NCI-H2227 (cell line): ENCODE results near the gene UNC79.
A peak's percentile ranks its signal among the peaks of the same experiment; 100 is the strongest.

Experiments
- DNase-seq: peaks from one replicate; lab custom pipeline; 2025; ENCODE audit not compliant: unreplicated experiment; lab: John Stamatoyannopoulos, UW

The UNC79 gene

DNA sequence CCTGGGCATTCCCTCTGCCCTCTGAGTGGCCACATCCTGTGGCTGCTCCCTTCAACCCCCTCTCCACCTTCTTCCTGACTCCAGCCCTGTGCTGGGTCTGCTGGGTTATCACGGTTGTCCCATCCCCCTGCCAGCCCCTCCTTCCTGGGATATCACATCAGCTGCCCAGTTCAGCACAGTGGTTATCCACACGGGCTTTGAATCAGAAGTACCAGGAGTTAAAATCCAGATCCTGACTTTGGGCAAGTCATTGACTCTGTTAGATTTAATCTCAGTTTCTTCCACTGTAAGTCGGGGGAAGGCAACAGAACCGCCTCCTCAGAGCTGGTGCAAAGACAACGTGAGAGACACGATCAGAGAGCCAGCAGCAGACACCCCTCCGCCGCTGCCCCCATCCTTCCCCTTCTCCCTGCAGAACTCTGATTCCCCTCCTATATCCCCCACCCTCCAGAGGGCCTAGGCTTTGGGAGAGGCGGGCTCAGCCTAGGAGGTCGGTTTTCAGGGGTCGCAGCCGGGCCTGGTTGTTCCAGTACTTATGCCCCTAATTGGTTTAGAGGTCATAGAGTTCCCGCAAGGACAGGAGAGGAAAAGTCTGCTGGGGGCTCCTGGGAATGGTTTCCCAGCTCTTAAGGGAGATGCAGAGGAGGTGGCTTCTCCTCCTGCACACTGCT, 315.0 kb downstream of the UNC79 start:
- DNase-seq, result no peak

DNA sequence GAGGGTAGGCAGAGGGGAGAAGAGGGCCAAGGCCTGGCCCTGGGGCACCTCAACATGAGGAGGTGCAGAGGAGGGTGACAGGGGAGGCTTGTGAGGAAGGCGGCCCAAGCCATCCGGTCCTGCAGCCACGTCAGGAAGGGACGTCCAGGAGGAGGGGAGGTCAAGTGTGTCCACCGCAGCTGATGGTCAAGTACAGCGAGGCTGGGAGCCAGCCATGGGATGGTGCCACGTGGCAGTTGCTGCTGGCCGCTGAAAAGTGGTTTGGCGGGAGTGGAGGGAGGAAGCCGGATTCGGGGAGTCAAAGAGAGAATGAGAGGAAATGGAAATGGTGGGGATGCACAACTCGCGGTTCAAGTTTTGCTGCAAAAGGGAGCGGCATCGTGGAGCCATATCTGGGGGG, 316.4 kb downstream of the UNC79 start:
- DNase-seq, result no peak

DNA sequence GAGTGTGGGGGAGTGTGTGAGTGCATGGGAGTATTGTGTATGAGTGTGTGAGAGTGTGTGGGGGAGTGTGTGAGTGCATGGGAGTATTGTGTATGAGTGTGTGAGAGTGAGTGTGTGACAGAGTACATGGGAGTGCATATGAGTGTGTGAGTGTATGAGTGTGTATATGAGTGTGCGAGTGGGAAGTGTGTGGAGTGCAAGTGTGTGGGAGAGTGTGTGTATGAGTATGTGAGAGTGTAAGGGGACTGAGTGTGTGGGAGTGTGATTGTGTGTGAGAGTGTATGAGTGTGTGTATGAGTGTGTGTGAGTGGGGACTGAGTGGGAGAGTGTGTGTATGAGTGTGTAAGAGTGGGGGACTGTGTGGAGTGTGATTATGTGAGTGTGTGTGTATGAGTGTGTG, 316.8 kb downstream of the UNC79 start:
- DNase-seq, result no peak

DNA sequence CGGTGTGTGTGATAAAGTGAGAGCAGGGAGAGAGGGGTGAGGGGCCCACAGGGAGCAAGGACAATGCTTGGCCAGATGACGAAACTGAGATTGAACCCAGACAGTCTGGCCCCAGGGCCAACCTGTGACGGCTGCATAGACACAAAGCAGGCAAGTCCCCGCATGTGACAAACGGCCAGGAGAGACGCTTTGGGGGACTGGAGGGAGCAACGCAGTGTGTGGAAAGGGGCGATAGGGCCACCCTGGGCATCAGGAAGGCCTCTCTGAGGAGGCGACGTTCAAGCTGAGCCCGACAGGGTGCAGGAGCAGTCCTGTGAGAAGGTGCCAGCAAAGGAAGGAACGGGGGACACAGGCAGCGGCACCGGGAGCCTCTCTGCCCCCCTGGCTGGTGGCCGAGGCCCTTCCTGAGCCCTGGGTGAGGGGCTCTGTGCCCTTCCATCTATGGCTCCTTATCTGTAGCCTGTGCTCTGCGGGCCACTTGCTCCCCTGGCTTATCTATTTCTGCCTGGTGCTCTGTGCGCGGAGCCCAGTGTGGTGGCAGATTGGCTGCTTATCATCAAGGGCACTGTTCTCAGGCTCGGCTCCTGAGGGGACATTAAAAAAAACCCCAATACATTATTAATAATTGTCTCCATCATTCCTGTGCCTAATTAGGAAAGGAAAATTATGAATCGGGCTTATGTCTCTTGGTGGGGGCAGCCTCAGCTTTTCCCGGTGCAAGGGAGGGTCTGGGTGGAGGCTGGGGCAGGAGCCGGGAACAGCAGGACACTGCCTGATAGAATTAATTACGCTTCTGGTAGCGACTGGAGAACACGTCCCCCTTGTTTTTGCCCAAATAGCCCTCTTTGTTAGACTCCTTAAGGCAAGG, 317.7 kb downstream of the UNC79 start:
- no peak for DNase-seq

DNA sequence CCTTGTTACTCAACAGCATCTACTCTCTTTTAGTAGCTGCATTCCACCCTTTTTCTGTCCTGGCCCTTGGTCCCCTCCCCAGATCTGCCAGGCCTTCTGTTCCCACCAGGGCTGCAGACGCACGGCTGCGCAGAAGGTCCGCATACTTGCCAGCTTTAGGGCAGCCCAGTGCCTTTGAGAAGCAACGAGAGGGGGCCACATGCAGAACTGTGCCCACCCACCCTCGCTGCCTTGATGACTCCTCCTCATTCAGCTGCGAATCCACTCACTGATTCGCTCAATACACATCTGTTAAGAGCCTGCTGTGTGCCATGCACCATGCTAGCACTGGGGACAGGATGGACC, 318.3 kb downstream of the UNC79 start:
- no peak for DNase-seq

DNA sequence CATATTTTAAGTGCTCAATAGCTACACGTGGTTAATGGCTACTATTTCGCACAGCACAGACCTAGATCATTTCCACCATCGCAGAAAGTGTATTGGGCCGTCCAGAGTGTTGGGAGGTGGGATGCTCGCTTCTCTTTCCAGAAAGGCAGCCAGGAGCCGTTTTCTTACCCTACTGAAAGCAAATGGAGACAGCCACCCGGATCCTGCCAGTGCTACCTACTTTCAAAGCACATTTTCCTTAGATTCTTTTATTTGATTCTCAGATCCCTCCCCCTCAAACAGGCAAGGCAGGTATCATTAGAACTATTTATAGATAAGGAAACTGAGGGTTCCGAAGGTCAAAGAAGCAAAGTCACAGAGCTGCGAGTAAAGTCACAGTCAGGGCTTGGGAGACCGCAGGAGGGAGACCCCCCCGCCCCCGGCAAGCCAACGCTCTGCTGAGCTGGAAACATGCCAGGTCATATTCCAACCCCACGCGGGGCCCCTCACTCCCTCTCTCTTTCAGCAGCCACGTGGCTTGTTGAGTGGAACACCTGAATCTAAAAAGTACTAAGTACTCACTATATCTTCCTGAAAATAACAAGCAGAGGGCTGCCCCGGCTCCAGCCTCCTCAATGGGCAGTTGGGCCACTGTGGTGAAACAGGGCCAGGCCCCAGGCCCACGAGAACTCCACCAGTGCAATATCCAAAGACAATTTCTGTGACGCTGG, 321.4 kb downstream of the UNC79 start:
- peak; percentile 3 for DNase-seq

DNA sequence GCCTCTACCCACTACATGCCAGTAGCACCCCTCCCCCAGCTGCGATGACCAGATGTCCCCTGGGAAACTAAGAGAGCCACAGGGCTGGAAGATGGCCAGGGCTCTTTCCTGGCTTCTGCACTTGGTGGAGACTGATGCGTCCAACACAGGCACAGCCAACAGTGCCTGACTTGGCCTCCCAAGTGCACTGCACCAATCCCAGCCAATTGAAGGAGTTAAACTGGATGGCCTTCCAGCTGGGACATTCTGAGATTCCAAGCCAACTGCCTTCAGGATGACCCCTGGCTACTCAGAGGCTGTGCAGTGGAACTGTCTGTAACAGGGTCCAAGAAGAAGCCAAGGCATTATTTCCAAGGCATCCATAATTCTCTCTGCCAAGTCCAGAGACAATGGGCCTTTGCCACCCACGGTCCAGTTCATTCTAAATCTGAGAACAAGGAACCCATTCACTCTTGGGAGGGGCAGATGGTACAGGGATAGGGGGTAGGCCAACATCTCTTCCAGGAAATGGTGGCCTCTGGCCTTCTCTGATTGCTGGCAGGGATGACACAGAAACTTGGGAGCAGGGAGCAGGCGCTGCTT, 322.3 kb downstream of the UNC79 start:
- DNase-seq, result no peak

DNA sequence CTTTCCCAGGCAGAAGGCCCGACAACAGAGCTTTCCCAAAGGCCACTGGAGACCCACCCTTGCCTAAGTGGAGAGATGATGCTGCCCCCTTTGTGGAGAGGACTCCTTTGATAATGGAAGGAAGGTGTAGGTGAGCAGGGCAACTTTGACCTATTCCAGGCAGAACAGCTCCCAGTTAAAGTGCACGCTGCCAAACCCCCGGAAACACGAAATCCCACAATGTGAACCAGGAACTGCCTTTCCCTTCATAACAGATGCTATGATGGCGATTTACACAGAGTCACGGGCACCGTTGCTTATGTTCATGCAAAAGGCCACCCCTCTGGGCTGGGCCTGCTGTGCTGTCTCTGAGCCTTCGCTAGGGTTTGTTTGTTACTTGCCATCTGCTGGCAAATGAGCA, 322.9 kb downstream of the UNC79 start:
- DNase-seq, result no peak

DNA sequence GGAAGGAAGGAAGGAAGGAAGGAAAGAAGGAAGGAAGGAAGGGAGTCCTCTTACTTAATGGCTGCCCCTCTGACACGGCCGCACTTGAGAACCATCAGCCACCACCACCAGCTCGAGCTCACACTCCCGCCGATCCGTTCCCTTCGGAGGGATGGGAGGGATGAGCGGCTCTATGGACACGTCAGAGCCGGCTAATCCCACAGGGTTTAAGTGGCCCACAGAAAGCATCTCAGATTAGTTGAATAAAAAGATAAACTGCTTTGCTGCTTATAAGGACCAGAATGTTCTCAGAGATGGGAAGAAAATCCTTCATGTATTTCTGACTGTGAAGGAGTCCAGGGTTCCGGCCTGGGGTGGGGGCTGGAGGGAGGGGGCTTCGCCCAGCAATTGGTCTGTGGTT, 326.5 kb downstream of the UNC79 start:
- no peak for DNase-seq
